ENCODE measurements around the gene TNRC18. TPM values are rescaled to one million over a fixed set of nuclear protein-coding genes. Genes with fewer than 3 reads are reported as not detected.

TNRC18 gene
- total and polyA plus RNA-seq, 2 of the 8 experiments (the other 6 are each of a cell fraction or from before 2014, with no cell fraction given), result 1.7 to 8.6 TPM

DNA sequence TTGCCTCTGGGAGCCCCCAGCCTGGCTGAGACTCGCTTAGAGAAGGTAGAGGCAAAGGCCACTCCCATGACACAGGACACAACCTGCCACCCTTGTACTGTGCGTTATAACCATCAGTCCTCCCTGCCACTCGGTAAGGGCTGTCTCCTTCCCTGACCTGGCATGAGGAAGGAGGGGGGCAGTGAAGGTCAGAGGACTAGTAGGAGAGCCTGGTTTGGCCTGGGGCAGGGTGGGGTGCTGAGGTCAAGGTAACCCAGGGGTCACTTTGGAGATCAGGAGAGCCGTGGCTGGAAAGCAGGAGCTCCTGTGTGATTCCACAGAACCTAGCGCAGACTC lies 6.9 kb upstream of the TNRC18 start:
- CTCF ChIA-PET (ENCODE audit: partially characterized antibody), result interaction anchor here (0.6 to 1.7 kb wide), 6 partner anchors 18 to 37 kb away, joined by 3 to 9 read pairs (median 4); no protein-coding TSS in a partner anchor

More for the DNA sequence above, 6.9 kb upstream of the TNRC18 start:
- H4K20me1 ChIP-seq (replicated peaks in 1 of 2; ENCODE audit: control insufficient read depth in 1 of 2, insufficient read depth in 2 of 2, low read length in 2 of 2), result peaks cover 2 to 6% of the 10 kb centered on the region in 2 experiments
- no peaks in the 10 kb centered on the region for H3K79me2 ChIP-seq (ENCODE audit: control insufficient read depth in 1 of 2, insufficient read depth in 2 of 2, low read length in 2 of 2)
- no peak for TF ChIP-seq ATF3 (IDR thresholded peaks at IDR 0.05; ENCODE audit: insufficient read depth, low read depth, low read length)
- TF ChIP-seq SUZ12 (IDR thresholded peaks at IDR 0.05; ENCODE audit: low read length), result no peak
- no peak for TF ChIP-seq E2F6 (IDR thresholded peaks at IDR 0.05)
- no peak for TF ChIP-seq CEBPB (IDR thresholded peaks at IDR 0.05; ENCODE audit: low read depth, low read length)
- no peak for TF ChIP-seq CREB1 (IDR thresholded peaks at IDR 0.05)
- no peak for TF ChIP-seq ZNF274 (IDR thresholded peaks at IDR 0.05; ENCODE audit: borderline replicate concordance, extremely low read depth, low read length)
- no peak for TF ChIP-seq SRF (IDR thresholded peaks at IDR 0.05; ENCODE audit: low read depth, low read length)
- TF ChIP-seq USF2 (IDR thresholded peaks at IDR 0.05; ENCODE audit: low read length), result no peak
- no peak overlapping the region; the same call in 1 of the 2 replicates for H2BK5ac ChIP-seq (ENCODE audit: low read depth, low read length)
- H3K23me2 ChIP-seq (ENCODE audit: low read depth, low read length), result peaks cover 36% of the 10 kb centered on the region; the same call in 1 of the 2 replicates
- POLR2A ChIA-PET (ENCODE audit: partially characterized antibody), result interaction anchor here (1.7 kb wide), 1 partner anchor 8 kb away, joined by 5 read pairs; no protein-coding TSS in a partner anchor
- H3K27ac ChIP-seq (ENCODE audit: low read depth, low read length), result no peak overlapping the region
- peak overlapping the region; percentile 100 for H2BK15ac ChIP-seq (ENCODE audit: low read length)
- no peak overlapping the region for H3K14ac ChIP-seq (ENCODE audit: insufficient read length)
- H3K4ac ChIP-seq (replicated peaks; ENCODE audit: insufficient read length, low read depth, low read length), result no peak overlapping the region
- no peak overlapping the region for H3K18ac ChIP-seq (ENCODE audit: extremely low read depth, low read length)
- peaks cover 0 to 4% of the 10 kb centered on the region in 2 experiments; a peak in 1 of 4 replicates for H3K9me3 ChIP-seq (ENCODE audit: insufficient read depth in 2 of 2, low read depth in 1 of 2, low read length in 1 of 2)
- H3K9ac ChIP-seq (replicated peaks in 1 of 4; ENCODE audit: extremely low read depth in 1 of 4, low read depth in 3 of 4, low read length in 3 of 4), result no peak overlapping the region
- no peak overlapping the region for H3K23ac ChIP-seq (ENCODE audit: insufficient read length)
- no peak overlapping the region for H2BK120ac ChIP-seq (replicated peaks; ENCODE audit: low read depth, low read length)
- H2BK12ac ChIP-seq (ENCODE audit: low read depth, low read length), result peak overlapping the region; percentile 95
- no peak overlapping the region for H4K5ac ChIP-seq (ENCODE audit: insufficient read length, low read depth, low read length)
- H3K4me3 ChIP-seq (ENCODE audit: extremely low read depth in 1 of 4, insufficient read depth in 2 of 4, low read depth in 3 of 4, low read length in 4 of 4), result no peak overlapping the region
- peak overlapping the region; percentile 94 for H2AK5ac ChIP-seq (ENCODE audit: low read depth, low read length)
- no peak overlapping the region for H4K8ac ChIP-seq (ENCODE audit: extremely low read depth, insufficient read depth, low read length)
- no peaks in the 10 kb centered on the region for H3K36me3 ChIP-seq (ENCODE audit: control insufficient read depth in 2 of 4, insufficient read depth in 4 of 4, low read length in 3 of 4)
- H3K27me3 ChIP-seq (replicated peaks in 1 of 4; ENCODE audit: control insufficient read depth in 3 of 4, extremely low read depth in 1 of 4, insufficient read depth in 3 of 4, low read length in 3 of 4), result peaks cover 16 to 52% (median 39%) of the 10 kb centered on the region in 4 experiments
- no peak overlapping the region for H3K56ac ChIP-seq (replicated peaks; ENCODE audit: insufficient read length, low read depth, low read length)
- no peaks in the 10 kb centered on the region; the same call in 1 of the 2 replicates for H3K79me1 ChIP-seq (ENCODE audit: low read depth, low read length)
- FAIRE-seq (no peak), DNase-seq (ENCODE audit: low read depth in 1 of 2, low spot score in 2 of 2) (no peak)
- H3K4me1 ChIP-seq (replicated peaks in 1 of 4; ENCODE audit: control insufficient read depth in 3 of 4, insufficient read depth in 4 of 4, low read length in 3 of 4), result peaks cover 0 to 26% (median 16%) of the 10 kb centered on the region in 4 experiments; a peak in 6 of 7 replicates
- 87% methylated on average over 5 of the region's 5 CpGs; no CpG with 5 or more reads in 1 of the 2 experiments for WGBS, 2 experiments (ENCODE audit: extremely low coverage in 1 of 2, insufficient coverage in 1 of 2, insufficient read length in 1 of 2, insufficient replicate concordance in 2 of 2, low coverage in 1 of 2, low lambda C conversion rate in 2 of 2, missing lambda C conversion rate in 1 of 2)
- peak overlapping the region; percentile 93; the same call in 1 of the 2 replicates for H2BK20ac ChIP-seq (ENCODE audit: low read length)
- peak overlapping the region in 1 of 2 experiments; percentile 93; a peak in 2 of 4 replicates for H3K4me2 ChIP-seq (ENCODE audit: insufficient read depth in 1 of 2, low read depth in 2 of 2, low read length in 2 of 2)
- H2AFZ ChIP-seq (ENCODE audit: low read length), result no peak overlapping the region
- peak overlapping the region; percentile 11 for H4K91ac ChIP-seq (replicated peaks; ENCODE audit: insufficient read length, low read length)
